PC-9 (cell line): Measurements from ENCODE around the gene ADGRF1. TPM values are rescaled to one million over a fixed set of nuclear protein-coding genes. Genes with fewer than 3 reads are reported as not detected.

Experiments used
- BruUV-seq: library from RNA; stranded (reverse); fragments of 400-500 nt; replicated peaks from 2 replicates; lab custom pipeline; 2021; lab: Mats Ljungman, UMichigan
- CTCF ChIA-PET: fragments of 300-600 bp; sonication (Branson Sonifier 250); formaldehyde crosslinking; loops from one replicate; lab custom pipeline; 2022; ENCODE audit warnings: antibody characterized with exemption; lab: Charles Lee
- POLR2A ChIA-PET: fragments of 300-600 bp; sonication (Branson Sonifier 250); formaldehyde crosslinking; loops from one replicate; lab custom pipeline; 2022; ENCODE audit warnings: antibody characterized with exemption; ENCODE audit not compliant: unreplicated experiment; lab: Charles Lee
- DNase-seq, 2 experiments: peaks; one replicate each; pipeline versions ENCODE4 v3.0.0 to v3.0.0-alpha.2; 2015 to 2022; ENCODE audit warnings: mixed read lengths in 1 of 2
- H2AFZ ChIP-seq: fragments of 200-600 bp; sonication (generic); 2 replicates; pipeline ENCODE4 v1.8.1; 2017; ENCODE audit warnings: antibody characterized with exemption
- H3F3A ChIP-seq: fragments of 200-600 bp; sonication (generic); 2 replicates; pipeline ENCODE4 v1.8.1; 2017; ENCODE audit warnings: antibody characterized with exemption, mild to moderate bottlenecking, low read depth; ENCODE audit not compliant: insufficient read depth
- H3K27ac ChIP-seq: fragments of 200-600 bp; sonication (generic); 2 replicates; pipeline ENCODE4 v1.6.1; 2016; ENCODE audit warnings: mixed run types
- H3K27me3 ChIP-seq: fragments of 200-600 bp; sonication (generic); 2 replicates; pipeline ENCODE4 v1.6.1; 2016; ENCODE audit warnings: low read depth, mixed run types; ENCODE audit not compliant: insufficient read depth
- H3K36me3 ChIP-seq: fragments of 200-600 bp; sonication (generic); 2 replicates; pipeline ENCODE4 v1.6.1; 2016; ENCODE audit warnings: low read depth, mixed run types
- H3K4me1 ChIP-seq: fragments of 200-600 bp; sonication (generic); replicated peaks from 2 replicates; pipeline ENCODE4 v1.6.1; 2016; ENCODE audit warnings: mixed run types; ENCODE audit not compliant: insufficient read depth
- H3K4me2 ChIP-seq: fragments of 200-600 bp; sonication (generic); 2 replicates; pipeline ENCODE4 v1.6.1; 2017; ENCODE audit warnings: mixed run types
- H3K4me3 ChIP-seq: fragments of 200-600 bp; sonication (generic); 2 replicates; pipeline ENCODE4 v1.6.1; 2016; ENCODE audit warnings: mixed run types
- H3K79me2 ChIP-seq: fragments of 200-600 bp; sonication (generic); 2 replicates; pipeline ENCODE4 v1.6.1; 2017; ENCODE audit warnings: low read depth, mixed run types
- H3K9me2 ChIP-seq: fragments of 200-600 bp; sonication (generic); 2 replicates; pipeline ENCODE4 v1.8.1; 2017; ENCODE audit warnings: mild to moderate bottlenecking; ENCODE audit not compliant: insufficient read depth
- H3K9me3 ChIP-seq: fragments of 200-600 bp; sonication (generic); 2 replicates; pipeline ENCODE4 v1.8.1; 2016; ENCODE audit warnings: low read depth; ENCODE audit not compliant: insufficient read depth
- H4K20me1 ChIP-seq: fragments of 200-600 bp; sonication (generic); 2 replicates; pipeline ENCODE4 v1.8.1; 2017; ENCODE audit not compliant: insufficient read depth
- EZH2 ChIP-seq: fragments of 200-600 bp; sonication (generic); IDR thresholded peaks from 2 replicates; pipeline ENCODE4 v1.8.0; 2017; ENCODE audit warnings: antibody characterized with exemption, low read depth
- intact Hi-C: fragments of 100-400 bp; cut with micrococcal nuclease; formaldehyde crosslinking; loops from one replicate; pipeline ENCODE4 v1.10.0; 2022; ENCODE audit not compliant: unreplicated experiment
- total RNA-seq: library from RNA; stranded (reverse); gene quantifications from 2 replicates; pipeline ENCODE4 v1.2.3, GENCODE V29; 2021
- TF ChIP-seq, protein P1 (sequence below): fragments of 200-600 bp; sonication (generic); conservative IDR thresholded peaks from 2 replicates; pipeline ENCODE4 v1.6.1; 2017; ENCODE audit warnings: mixed run types, antibody characterized with exemption, mild to moderate bottlenecking, moderate library complexity

ADGRF1 gene
- total RNA-seq, 1 experiment from 2014 or later, result 162 TPM

DNA sequence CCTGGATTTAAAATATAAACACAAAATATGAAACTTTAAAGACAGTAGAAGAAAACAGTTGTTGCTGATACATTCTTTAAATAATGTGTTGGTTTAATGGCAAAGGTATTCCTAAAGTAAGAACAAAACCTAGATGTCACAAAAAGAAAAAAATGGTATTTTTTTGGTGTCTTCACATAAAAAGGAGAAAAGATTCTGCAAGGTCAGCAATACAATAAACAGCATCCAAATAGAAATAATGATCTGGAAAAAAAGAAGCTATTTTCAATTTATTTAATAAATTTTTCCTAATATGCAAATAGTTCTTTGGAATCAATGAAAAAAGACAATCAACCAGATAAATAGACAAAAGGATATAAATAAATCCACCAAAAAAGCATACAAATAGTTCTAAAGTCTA, 6.5 kb upstream of the ADGRF1 start:
- Histone ChIP-seq H2AFZ (no peak overlapping the region), H3K27me3 (no peaks in the 10 kb centered on the region), H3K27ac (peak overlapping the region; percentile 54), H3K9me2 (no peaks in the 10 kb centered on the region), H4K20me1 (no peaks in the 10 kb centered on the region), H3K79me2 (peaks cover 24% of the 10 kb centered on the region), H3K36me3 (no peaks in the 10 kb centered on the region), H3F3A (peaks cover 39% of the 10 kb centered on the region), H3K4me2 (no peak overlapping the region), H3K9me3 (peaks cover 8% of the 10 kb centered on the region), H3K4me1 (peaks cover 54% of the 10 kb centered on the region), H3K4me3 (no peak overlapping the region)
- intact Hi-C loops, result loop anchor here (5.0 kb wide), 3 partner anchors 266 to 1116 kb away; partner anchors contain the start of genes CYP39A1 and SLC25A27
- POLR2A ChIA-PET, result interaction anchor here (0.6 kb wide), 1 partner anchor 14 kb away, joined by 3 read pairs; no protein-coding TSS in a partner anchor
- CTCF ChIA-PET, result interaction anchor here (0.5 to 0.6 kb wide), 2 partner anchors 103 to 201 kb away, joined by 4 to 5 read pairs; no protein-coding TSS in a partner anchor
- no TSS peak for BruUV-seq
- no peak for DNase-seq
- TF ChIP-seq, protein P1, sequence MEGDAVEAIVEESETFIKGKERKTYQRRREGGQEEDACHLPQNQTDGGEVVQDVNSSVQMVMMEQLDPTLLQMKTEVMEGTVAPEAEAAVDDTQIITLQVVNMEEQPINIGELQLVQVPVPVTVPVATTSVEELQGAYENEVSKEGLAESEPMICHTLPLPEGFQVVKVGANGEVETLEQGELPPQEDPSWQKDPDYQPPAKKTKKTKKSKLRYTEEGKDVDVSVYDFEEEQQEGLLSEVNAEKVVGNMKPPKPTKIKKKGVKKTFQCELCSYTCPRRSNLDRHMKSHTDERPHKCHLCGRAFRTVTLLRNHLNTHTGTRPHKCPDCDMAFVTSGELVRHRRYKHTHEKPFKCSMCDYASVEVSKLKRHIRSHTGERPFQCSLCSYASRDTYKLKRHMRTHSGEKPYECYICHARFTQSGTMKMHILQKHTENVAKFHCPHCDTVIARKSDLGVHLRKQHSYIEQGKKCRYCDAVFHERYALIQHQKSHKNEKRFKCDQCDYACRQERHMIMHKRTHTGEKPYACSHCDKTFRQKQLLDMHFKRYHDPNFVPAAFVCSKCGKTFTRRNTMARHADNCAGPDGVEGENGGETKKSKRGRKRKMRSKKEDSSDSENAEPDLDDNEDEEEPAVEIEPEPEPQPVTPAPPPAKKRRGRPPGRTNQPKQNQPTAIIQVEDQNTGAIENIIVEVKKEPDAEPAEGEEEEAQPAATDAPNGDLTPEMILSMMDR, result no peak
- TF ChIP-seq EZH2, result no peak

DNA sequence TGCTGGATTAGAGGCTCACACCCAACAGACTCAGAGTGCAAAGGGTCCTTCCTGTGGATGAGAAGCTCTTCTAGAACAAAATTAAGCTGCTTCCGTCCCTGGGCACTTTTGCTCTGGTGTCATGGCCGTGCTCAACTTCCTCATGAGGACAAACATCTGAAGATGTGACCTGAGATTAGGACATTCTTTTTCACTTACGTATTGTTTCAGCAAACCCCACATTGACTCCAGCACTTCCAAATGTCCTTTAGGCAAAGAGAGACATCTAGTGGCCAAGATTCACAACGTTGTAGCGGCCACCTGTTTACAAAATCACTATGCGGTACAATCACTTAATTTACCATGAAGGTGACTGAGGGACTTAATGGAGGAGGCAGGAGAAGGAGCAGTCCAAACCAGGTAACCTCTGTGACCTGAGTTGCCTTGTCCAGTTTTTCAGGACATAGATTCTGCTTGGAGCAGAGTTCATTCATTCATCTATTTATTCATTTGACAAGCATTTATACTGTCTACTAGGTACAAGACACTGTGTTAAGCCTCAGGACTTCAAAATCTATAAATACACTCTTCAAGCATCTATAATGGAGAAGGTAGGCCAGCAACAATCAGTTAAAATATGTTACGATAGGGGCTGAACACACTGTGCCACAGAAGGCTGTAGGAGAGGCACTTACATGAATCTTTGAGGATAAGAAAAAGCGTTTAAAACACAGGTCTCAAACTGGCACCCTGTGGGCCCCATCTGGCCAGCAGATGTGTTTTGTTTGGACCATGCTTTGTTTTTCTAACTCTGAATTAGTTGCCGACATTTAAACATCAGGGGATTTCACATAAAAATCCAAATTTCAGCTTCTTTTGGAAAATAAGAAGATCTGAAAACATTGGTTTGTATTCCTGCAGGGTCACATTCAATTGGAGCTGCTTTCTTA, 5.6 kb upstream of the ADGRF1 start:
- BruUV-seq, result no TSS peak
- no peaks in the 10 kb centered on the region for H3K9me2 ChIP-seq
- H4K20me1 ChIP-seq, result no peaks in the 10 kb centered on the region
- no peak overlapping the region for H2AFZ ChIP-seq
- peak overlapping the region; percentile 98 for H3K27ac ChIP-seq
- no peaks in the 10 kb centered on the region for H3K36me3 ChIP-seq
- H3K4me1 ChIP-seq, result peaks cover 60% of the 10 kb centered on the region
- intact Hi-C loops, result loop anchor here (1.0 to 5.0 kb wide), 9 partner anchors 47 to 1115 kb away; partner anchors contain the start of genes CYP39A1 and SLC25A27
- H3K4me2 ChIP-seq, result peak overlapping the region; percentile 97
- H3K79me2 ChIP-seq, result peaks cover 33% of the 10 kb centered on the region
- POLR2A ChIA-PET, result interaction anchor here (0.5 to 1.0 kb wide), 4 partner anchors 13 to 259 kb away, joined by 3 to 11 read pairs (median 9); no protein-coding TSS in a partner anchor
- CTCF ChIA-PET, result interaction anchor here (0.6 to 1.4 kb wide), 4 partner anchors 12 to 202 kb away, joined by 4 to 5 read pairs (median 4); no protein-coding TSS in a partner anchor
- H3K4me3 ChIP-seq, result no peak overlapping the region; the same call in 1 of the 2 replicates
- peaks cover 8% of the 10 kb centered on the region for H3K9me3 ChIP-seq
- TF ChIP-seq EZH2, result no peak
- TF ChIP-seq, protein P1, result peak; percentile 80
- peak; percentile 72 to 99 for DNase-seq
- H3K27me3 ChIP-seq, result no peaks in the 10 kb centered on the region
- peaks cover 48% of the 10 kb centered on the region for H3F3A ChIP-seq

DNA sequence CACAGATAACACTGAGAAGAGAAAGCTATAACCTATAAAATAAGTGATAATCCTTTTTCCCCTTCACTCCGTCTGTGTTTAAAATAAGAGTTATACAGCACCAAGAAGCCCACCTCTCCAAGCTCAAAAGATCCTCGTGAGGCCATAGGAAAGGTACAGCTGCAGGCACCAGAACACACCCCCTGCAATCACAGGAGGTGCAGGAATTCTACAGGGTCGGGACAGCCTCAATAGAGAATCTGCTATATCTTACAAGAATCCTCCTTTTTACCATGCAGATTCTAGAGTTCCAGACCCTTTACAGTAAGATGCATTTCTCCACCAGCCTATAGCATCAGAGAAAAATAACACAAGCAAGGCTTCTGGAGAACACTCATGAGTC, 5.0 kb upstream of the ADGRF1 start:
- Histone ChIP-seq H3K9me2 (no peaks in the 10 kb centered on the region), H3K27ac (peak overlapping the region; percentile 98), H3K4me2 (peak overlapping the region; percentile 97), H3K36me3 (no peaks in the 10 kb centered on the region), H3K9me3 (peaks cover 8% of the 10 kb centered on the region), H3K79me2 (peaks cover 35% of the 10 kb centered on the region), H4K20me1 (no peaks in the 10 kb centered on the region), H3K4me3 (no peak overlapping the region; the same call in 1 of the 2 replicates), H3F3A (peaks cover 55% of the 10 kb centered on the region), H3K4me1 (peaks cover 64% of the 10 kb centered on the region), H3K27me3 (no peaks in the 10 kb centered on the region), H2AFZ (no peak overlapping the region)
- POLR2A ChIA-PET, result interaction anchor here (0.6 to 1.0 kb wide), 3 partner anchors 12 to 89 kb away, joined by 3 to 10 read pairs (median 8); no protein-coding TSS in a partner anchor
- CTCF ChIA-PET, result interaction anchor here (1.0 to 1.4 kb wide), 3 partner anchors 12 to 198 kb away, joined by 4 to 5 read pairs (median 4); no protein-coding TSS in a partner anchor
- BruUV-seq, result TSS peak; percentile 36
- intact Hi-C loops, result loop anchor here (1.0 to 5.0 kb wide), 9 partner anchors 48 to 1115 kb away; partner anchors contain the start of genes CYP39A1 and SLC25A27
- no peak for DNase-seq
- no peak for TF ChIP-seq EZH2
- TF ChIP-seq, protein P1, result no peak
